ENCODE results near the gene ARL6IP4.

- TF ChIP-seq CTCF (IDR thresholded peaks at IDR 0.05; ENCODE audit: low read depth, low read length) (no peak), POLR2A (IDR thresholded peaks at IDR 0.05; ENCODE audit: extremely low read depth, insufficient read length) (no peak), MAX (IDR thresholded peaks at IDR 0.05; ENCODE audit: low read depth, low read length) (no peak), MYC (IDR thresholded peaks at IDR 0.05; ENCODE audit: low read depth, low read length) (no peak)
Measured at GRCh38 chr12:122985338-122986257, 5.1 kb downstream of the ARL6IP4 start.

Data from NB4 (cell line).